Natural killer cell (primary cell): Measurements from ENCODE around the gene TAAR8. TPM values are rescaled to one million over a fixed set of nuclear protein-coding genes. Genes with fewer than 3 reads are reported as not detected.
A peak's percentile ranks its signal among the peaks of the same experiment; 100 is the strongest.
"Not testable (repeated sequence)": the region's sequence is repeated elsewhere in the genome, so short reads cannot be mapped to it uniquely, and the experiment has no call there.

Experiments
- ATAC-seq, 3 donors: fragments of 150-1000 bp in 2 of 3; fragments of 200-7000 bp in 1 of 3; cut with Tn5 transposase; 1 replicate in 1 of 3; 2 replicates in 2 of 3; pipeline ENCODE4 v1.10.0; 2021; ENCODE audit warnings: mild to moderate bottlenecking in 2 of 3, moderate library complexity in 2 of 3
- DNase-seq, 2 donors: peaks; one replicate each; pipeline versions ENCODE4 v3.0.0 to v3.0.0-alpha.2; 2013 to 2021; ENCODE audit warnings: mixed read lengths in 1 of 2
- H3K27ac ChIP-seq: one replicate; pipeline ENCODE4 v1.5.1; 2013; ENCODE audit warnings: mild to moderate bottlenecking, low read length
- H3K27me3 ChIP-seq: one replicate; pipeline ENCODE4 v1.6.1; 2013; ENCODE audit warnings: low read length; ENCODE audit not compliant: control insufficient read depth, insufficient read depth
- H3K36me3 ChIP-seq: one replicate; pipeline ENCODE4 v1.6.1; 2013; ENCODE audit warnings: low read length; ENCODE audit not compliant: control insufficient read depth, insufficient read depth
- H3K4me1 ChIP-seq: one replicate; pipeline ENCODE4 v1.6.1; 2013; ENCODE audit warnings: low read length; ENCODE audit not compliant: control insufficient read depth, insufficient read depth
- H3K4me3 ChIP-seq: one replicate; pipeline ENCODE4 v1.5.1; 2013; ENCODE audit warnings: low read length
- H3K9me3 ChIP-seq: one replicate; pipeline ENCODE4 v1.6.1; 2013; ENCODE audit warnings: low read length; ENCODE audit not compliant: control insufficient read depth, insufficient read depth
- H3K27ac Mint-ChIP-seq, 2 donors: one replicate each; pipeline ENCODE4 v1.8.0; 2022; ENCODE audit warnings: mild to moderate bottlenecking in 2 of 2, mixed read lengths in 2 of 2, moderate library complexity in 1 of 2
- H3K27me3 Mint-ChIP-seq, 2 donors: one replicate each; pipeline ENCODE4 v1.8.0; 2022; ENCODE audit warnings: low read depth in 2 of 2, mixed read lengths in 2 of 2
- H3K36me3 Mint-ChIP-seq: one replicate; pipeline ENCODE4 v1.8.0; 2022; ENCODE audit warnings: mixed read lengths
- H3K4me1 Mint-ChIP-seq, 2 donors: one replicate each; pipeline ENCODE4 v1.8.0; 2022; ENCODE audit warnings: mixed read lengths in 2 of 2
- H3K4me3 Mint-ChIP-seq: one replicate; pipeline ENCODE4 v1.8.0; 2022; ENCODE audit warnings: mild to moderate bottlenecking, moderate library complexity, mixed read lengths
- H3K9me3 Mint-ChIP-seq, 2 donors: one replicate each; pipeline ENCODE4 v1.8.0; 2022; ENCODE audit warnings: mixed read lengths in 2 of 2
- WGBS: methylation state at CpG from one replicate; pipeline ENCODE4 v1.1.7; 2013; ENCODE audit warnings: missing lambda C conversion rate; ENCODE audit not compliant: insufficient coverage; 5-methylcytosine and 5-hydroxymethylcytosine counted together
- intact Hi-C: fragments of 100-400 bp; cut with micrococcal nuclease; formaldehyde crosslinking; loops from one replicate; pipeline ENCODE4 v1.14.2; 2022
- total RNA-seq, 4 donors: library from RNA; stranded (reverse); fragments of 120-200 nt in 1 of 4; gene quantifications; one replicate each; pipeline versions ENCODE4 v1.2.3 to v1.2.4, GENCODE V29; 2013 to 2022
- TF ChIP-seq, protein P1 (sequence below): fragments of 200-600 bp; IDR thresholded peaks from one replicate; pipeline ENCODE4 v1.8.0; 2022; ENCODE audit warnings: antibody characterized with exemption

Gene TAAR8
- total RNA-seq, 3 donors from 2014 or later (not counting 1 experiment from before 2014, with no cell fraction given), result not detected

- intact Hi-C loops, result no loop called here
- Histone ChIP-seq H3K4me3 (no peak overlapping the region), H3K9me3 (no peaks in the 10 kb centered on the region), H3K4me1 (no peaks in the 10 kb centered on the region), H3K36me3 (no peaks in the 10 kb centered on the region), H3K27ac (no peak overlapping the region), H3K27me3 (no peaks in the 10 kb centered on the region)
- DNase-seq (no peak), ATAC-seq (no peak)
- Mint-ChIP-seq H3K4me3 (no peak overlapping the region), H3K36me3 (no peaks in the 10 kb centered on the region), H3K4me1 (peaks cover 0 to 7% of the 10 kb centered on the region in 2 donors), H3K9me3 (no peaks in the 10 kb centered on the region), H3K27ac (no peak overlapping the region), H3K27me3 (peaks cover 9 to 11% of the 10 kb centered on the region in 2 donors)
- TF ChIP-seq, protein P1, sequence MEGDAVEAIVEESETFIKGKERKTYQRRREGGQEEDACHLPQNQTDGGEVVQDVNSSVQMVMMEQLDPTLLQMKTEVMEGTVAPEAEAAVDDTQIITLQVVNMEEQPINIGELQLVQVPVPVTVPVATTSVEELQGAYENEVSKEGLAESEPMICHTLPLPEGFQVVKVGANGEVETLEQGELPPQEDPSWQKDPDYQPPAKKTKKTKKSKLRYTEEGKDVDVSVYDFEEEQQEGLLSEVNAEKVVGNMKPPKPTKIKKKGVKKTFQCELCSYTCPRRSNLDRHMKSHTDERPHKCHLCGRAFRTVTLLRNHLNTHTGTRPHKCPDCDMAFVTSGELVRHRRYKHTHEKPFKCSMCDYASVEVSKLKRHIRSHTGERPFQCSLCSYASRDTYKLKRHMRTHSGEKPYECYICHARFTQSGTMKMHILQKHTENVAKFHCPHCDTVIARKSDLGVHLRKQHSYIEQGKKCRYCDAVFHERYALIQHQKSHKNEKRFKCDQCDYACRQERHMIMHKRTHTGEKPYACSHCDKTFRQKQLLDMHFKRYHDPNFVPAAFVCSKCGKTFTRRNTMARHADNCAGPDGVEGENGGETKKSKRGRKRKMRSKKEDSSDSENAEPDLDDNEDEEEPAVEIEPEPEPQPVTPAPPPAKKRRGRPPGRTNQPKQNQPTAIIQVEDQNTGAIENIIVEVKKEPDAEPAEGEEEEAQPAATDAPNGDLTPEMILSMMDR, result no peak
- 19% methylated on average over 2 of the region's 2 CpGs for WGBS
Measured at GRCh38 chr6:132592855-132593254, 40.4 kb downstream of the TAAR8 start.

DNA sequence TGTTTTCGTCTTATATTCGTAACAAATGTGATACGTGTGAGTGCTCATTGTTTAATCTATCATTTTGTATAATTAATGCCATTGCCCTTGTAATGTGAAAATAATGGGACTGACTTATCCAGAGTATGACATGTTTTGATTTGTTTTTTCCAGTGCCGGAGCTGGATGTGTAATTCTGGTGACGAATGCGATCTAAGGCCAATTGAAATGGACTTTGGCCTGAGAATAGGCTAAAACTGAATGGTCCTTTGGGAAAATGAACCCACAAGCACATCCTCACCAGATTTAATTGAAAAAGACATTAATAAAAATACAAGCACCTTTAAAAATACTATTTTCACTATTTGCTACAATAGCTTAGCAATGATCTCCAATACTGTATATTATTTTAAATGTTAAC lies 43.7 kb downstream of the TAAR8 start:
- H3K4me3 Mint-ChIP-seq, result no peak overlapping the region
- peaks cover 0 to 7% of the 10 kb centered on the region in 2 donors for H3K4me1 Mint-ChIP-seq
- 71% methylated on average over 5 of the region's 6 CpGs for WGBS
- Histone ChIP-seq H3K36me3 (no peaks in the 10 kb centered on the region), H3K9me3 (no peaks in the 10 kb centered on the region), H3K4me3 (no peak overlapping the region), H3K27me3 (no peaks in the 10 kb centered on the region), H3K4me1 (no peaks in the 10 kb centered on the region), H3K27ac (no peak overlapping the region)
- H3K36me3 Mint-ChIP-seq, result no peaks in the 10 kb centered on the region
- H3K27me3 Mint-ChIP-seq, result peaks cover 12 to 17% of the 10 kb centered on the region in 2 donors
- TF ChIP-seq, protein P1, result no peak
- H3K9me3 Mint-ChIP-seq, result no peaks in the 10 kb centered on the region
- no peak overlapping the region for H3K27ac Mint-ChIP-seq
- ATAC-seq (no peak), DNase-seq (no peak)
- intact Hi-C loops, result no loop called here

DNA sequence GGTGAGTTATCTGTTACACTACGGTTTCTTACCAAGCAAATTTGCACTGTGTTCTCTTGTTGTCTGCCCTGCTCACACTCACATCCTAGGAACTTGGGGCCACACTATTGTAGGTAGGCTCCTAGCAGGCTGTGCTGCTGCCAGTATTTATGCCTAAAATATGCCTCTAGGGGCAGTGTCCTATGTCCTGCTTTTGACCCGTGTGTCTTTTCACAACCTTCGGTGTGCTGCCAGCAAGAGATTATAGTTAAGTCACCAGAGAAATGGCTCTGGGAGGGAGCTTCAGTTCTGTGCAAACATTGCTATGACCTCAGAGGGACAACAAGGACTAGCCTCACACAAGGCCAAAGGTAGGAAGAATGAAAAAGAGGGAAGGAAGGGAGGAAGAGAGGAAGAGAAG lies 46.0 kb downstream of the TAAR8 start:
- DNase-seq, result peak in 1 of 2 donors; percentile 5

GRCh38 chr6:132600900-132601299 lies 48.4 kb downstream of the TAAR8 start:
- H3K4me1 ChIP-seq, intact Hi-C loops, H3K9me3 Mint-ChIP-seq, H3K4me1 Mint-ChIP-seq, H3K4me3 Mint-ChIP-seq, H3K9me3 ChIP-seq, H3K36me3 ChIP-seq, H3K4me3 ChIP-seq, H3K27ac Mint-ChIP-seq, DNase-seq, H3K27ac ChIP-seq, H3K36me3 Mint-ChIP-seq, H3K27me3 ChIP-seq, ATAC-seq: not testable (repeated sequence)
- peaks cover 13 to 27% of the 10 kb centered on the region in 2 donors for H3K27me3 Mint-ChIP-seq

More for the DNA sequence above, 46.0 kb downstream of the TAAR8 start:
- Histone ChIP-seq H3K36me3 (no peaks in the 10 kb centered on the region), H3K9me3 (no peaks in the 10 kb centered on the region), H3K27me3 (no peaks in the 10 kb centered on the region), H3K4me1 (no peaks in the 10 kb centered on the region), H3K27ac (no peak overlapping the region), H3K4me3 (no peak overlapping the region)
- no peaks in the 10 kb centered on the region for H3K9me3 Mint-ChIP-seq
- H3K4me3 Mint-ChIP-seq, result no peak overlapping the region
- H3K36me3 Mint-ChIP-seq, result no peaks in the 10 kb centered on the region
- intact Hi-C loops, result no loop called here
- TF ChIP-seq, protein P1, result peak; percentile 13
- peak; percentile 40 to 78 (median 64) for ATAC-seq
- no peak overlapping the region for H3K27ac Mint-ChIP-seq
- H3K4me1 Mint-ChIP-seq, result no peaks in the 10 kb centered on the region
- 73% methylated on average over 3 of the region's 3 CpGs for WGBS
- H3K27me3 Mint-ChIP-seq, result peaks cover 10 to 17% of the 10 kb centered on the region in 2 donors

Other genes starting within 250 kb of the TAAR8 start
- not detected for gene MOXD1, start 151.2 kb upstream of the TAAR8 start, total RNA-seq
- gene STX7, start 39.6 kb upstream of the TAAR8 start, total RNA-seq, result 10 to 100 TPM; 37.3 to 49.9 (median 39.5) TPM
- gene TAAR9, start 14.4 kb upstream of the TAAR8 start, total RNA-seq, result not detected
- not detected for gene TAAR6, start 17.6 kb downstream of the TAAR8 start, total RNA-seq
- gene TAAR5, start 37.1 kb downstream of the TAAR8 start, total RNA-seq, result not detected
- gene TAAR2, start 71.6 kb downstream of the TAAR8 start, total RNA-seq, result not detected
- not detected for gene TAAR1, start 106.5 kb downstream of the TAAR8 start, total RNA-seq
- gene VNN1, start 161.4 kb downstream of the TAAR8 start, total RNA-seq, result 1 to 10 TPM in 2 of 3 donors, not detected in 1; 1.1 to 1.6 TPM
- gene VNN2, start 205.2 kb downstream of the TAAR8 start, total RNA-seq, result 10 to 100 TPM; 20.3 to 31.9 (median 25.4) TPM
- gene SLC18B1, start 246.0 kb downstream of the TAAR8 start, total RNA-seq, result 1 to 10 TPM; 2.5 to 3.6 (median 3.0) TPM